Chondrocyte (in vitro differentiated cells): ENCODE results near the gene SYNE1. TPM values are rescaled to one million over a fixed set of nuclear protein-coding genes. Genes with fewer than 3 reads are reported as not detected.

Experiments
- DNase-seq: peaks from one replicate; pipeline ENCODE4 v3.0.0; 2021; ENCODE audit warnings: mixed read lengths, low spot score
- H3K27ac Mint-ChIP-seq: one replicate; pipeline ENCODE4 v1.8.0; 2021; ENCODE audit warnings: mild to moderate bottlenecking, moderate library complexity, mixed read lengths; ENCODE audit not compliant: unreplicated experiment
- H3K27me3 Mint-ChIP-seq: 2 replicates; pipeline ENCODE4 v1.8.0; 2021; ENCODE audit warnings: low read depth, mixed read lengths
- H3K36me3 Mint-ChIP-seq: 2 replicates; pipeline ENCODE4 v1.8.0; 2021; ENCODE audit warnings: low read depth, mixed read lengths
- H3K4me1 Mint-ChIP-seq: 2 replicates; pipeline ENCODE4 v1.8.0; 2021; ENCODE audit warnings: low read depth, mild to moderate bottlenecking, mixed read lengths
- H3K4me3 Mint-ChIP-seq: one replicate; pipeline ENCODE4 v1.8.0; 2021; ENCODE audit warnings: mild to moderate bottlenecking, moderate library complexity, mixed read lengths; ENCODE audit not compliant: unreplicated experiment
- H3K9me3 Mint-ChIP-seq: 2 replicates; pipeline ENCODE4 v1.8.0; 2021; ENCODE audit warnings: low read depth, mixed read lengths
- total RNA-seq: library from RNA; stranded (reverse); gene quantifications from 3 replicates; pipeline ENCODE4 v1.2.1, GENCODE V29; 2021
- TF ChIP-seq, protein P1 (sequence below): fragments of 200-600 bp; sonication (generic); IDR thresholded peaks from 2 replicates; pipeline ENCODE4 v1.5.0; 2021; ENCODE audit warnings: antibody characterized with exemption, mild to moderate bottlenecking, moderate library complexity

The SYNE1 gene
- total RNA-seq, 1 donor from 2014 or later, result 151 TPM

DNA sequence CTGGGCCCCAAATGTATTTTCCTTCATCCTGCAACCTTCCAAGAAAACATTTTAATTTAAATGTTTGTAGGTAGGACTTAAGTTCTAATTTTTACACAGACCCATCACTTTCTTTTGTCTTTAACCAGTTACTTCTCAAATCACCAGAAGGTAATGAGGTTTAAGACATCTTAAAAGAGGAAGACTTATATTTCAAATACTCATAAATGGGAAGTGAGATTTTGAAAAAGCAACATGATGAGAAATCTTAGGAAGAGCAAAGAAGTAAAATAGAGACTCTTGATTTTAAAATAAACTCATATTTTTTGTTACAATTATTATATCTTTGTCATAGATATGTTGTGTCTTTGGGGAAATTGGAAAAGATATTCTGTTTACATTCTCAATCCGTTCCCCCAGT is 82.3 kb downstream of the SYNE1 start:
- TF ChIP-seq, protein P1, sequence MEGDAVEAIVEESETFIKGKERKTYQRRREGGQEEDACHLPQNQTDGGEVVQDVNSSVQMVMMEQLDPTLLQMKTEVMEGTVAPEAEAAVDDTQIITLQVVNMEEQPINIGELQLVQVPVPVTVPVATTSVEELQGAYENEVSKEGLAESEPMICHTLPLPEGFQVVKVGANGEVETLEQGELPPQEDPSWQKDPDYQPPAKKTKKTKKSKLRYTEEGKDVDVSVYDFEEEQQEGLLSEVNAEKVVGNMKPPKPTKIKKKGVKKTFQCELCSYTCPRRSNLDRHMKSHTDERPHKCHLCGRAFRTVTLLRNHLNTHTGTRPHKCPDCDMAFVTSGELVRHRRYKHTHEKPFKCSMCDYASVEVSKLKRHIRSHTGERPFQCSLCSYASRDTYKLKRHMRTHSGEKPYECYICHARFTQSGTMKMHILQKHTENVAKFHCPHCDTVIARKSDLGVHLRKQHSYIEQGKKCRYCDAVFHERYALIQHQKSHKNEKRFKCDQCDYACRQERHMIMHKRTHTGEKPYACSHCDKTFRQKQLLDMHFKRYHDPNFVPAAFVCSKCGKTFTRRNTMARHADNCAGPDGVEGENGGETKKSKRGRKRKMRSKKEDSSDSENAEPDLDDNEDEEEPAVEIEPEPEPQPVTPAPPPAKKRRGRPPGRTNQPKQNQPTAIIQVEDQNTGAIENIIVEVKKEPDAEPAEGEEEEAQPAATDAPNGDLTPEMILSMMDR, result no peak
- peaks cover 12% of the 10 kb centered on the region for H3K27me3 Mint-ChIP-seq
- H3K36me3 Mint-ChIP-seq, result peaks cover 3% of the 10 kb centered on the region
- no peak overlapping the region for H3K4me3 Mint-ChIP-seq
- H3K27ac Mint-ChIP-seq, result no peak overlapping the region
- no peaks in the 10 kb centered on the region for H3K4me1 Mint-ChIP-seq
- H3K9me3 Mint-ChIP-seq, result peaks cover 27% of the 10 kb centered on the region
- no peak for DNase-seq

DNA sequence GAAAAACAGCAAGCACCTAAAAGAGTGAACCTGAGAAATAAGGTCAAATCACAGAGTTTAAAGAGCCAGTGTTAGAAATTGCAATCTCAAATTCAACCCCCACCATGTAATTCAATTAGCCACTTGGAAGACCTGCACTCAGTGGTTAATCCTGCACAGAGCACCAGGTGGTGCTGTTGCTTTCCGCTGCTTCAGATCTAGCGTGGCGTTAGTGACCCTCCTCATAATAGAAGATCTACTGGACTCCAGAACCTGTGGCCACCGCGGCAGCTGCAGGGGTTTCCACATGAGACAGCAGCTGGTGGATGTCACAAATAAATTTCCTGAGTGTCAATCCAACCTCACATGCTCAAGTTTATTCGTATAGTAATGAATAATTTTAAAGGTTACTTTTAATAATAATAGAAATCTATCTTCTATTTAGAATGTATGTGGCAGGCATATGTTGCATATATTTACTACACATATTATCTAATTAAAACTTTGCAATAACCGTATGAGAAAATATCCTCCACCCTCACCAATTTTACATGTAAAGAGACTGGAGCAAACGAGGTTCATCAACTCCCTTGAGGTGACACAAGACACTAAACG is 84.4 kb downstream of the SYNE1 start:
- peaks cover 15% of the 10 kb centered on the region for H3K27me3 Mint-ChIP-seq
- no peak overlapping the region for H3K27ac Mint-ChIP-seq
- H3K4me3 Mint-ChIP-seq, result no peak overlapping the region
- peaks cover 4% of the 10 kb centered on the region for H3K36me3 Mint-ChIP-seq
- peaks cover 16% of the 10 kb centered on the region for H3K9me3 Mint-ChIP-seq
- no peaks in the 10 kb centered on the region for H3K4me1 Mint-ChIP-seq
- TF ChIP-seq, protein P1, result peak; percentile 85
- DNase-seq, result no peak

DNA sequence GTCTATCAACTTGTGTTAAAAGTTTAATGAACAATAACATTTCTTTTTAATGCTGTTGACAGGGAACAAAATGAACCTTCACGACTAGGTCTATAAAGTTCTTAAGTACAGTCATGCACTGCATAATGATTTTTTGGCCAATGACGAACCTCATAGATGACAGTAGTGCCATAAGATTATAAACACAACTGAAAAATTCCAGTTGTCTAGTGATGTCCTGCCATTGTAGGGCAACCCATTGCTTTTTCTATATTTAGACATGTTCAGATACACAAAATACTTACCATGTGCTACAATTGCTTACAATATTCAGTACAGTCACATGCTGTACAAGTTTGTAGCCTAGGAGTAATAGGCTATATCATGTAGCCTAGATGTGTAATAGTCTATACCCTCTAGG is 93.6 kb downstream of the SYNE1 start:
- H3K27me3 Mint-ChIP-seq, result peaks cover 7% of the 10 kb centered on the region
- no peaks in the 10 kb centered on the region for H3K36me3 Mint-ChIP-seq
- no peak for DNase-seq
- TF ChIP-seq, protein P1, result no peak
- peaks cover 7% of the 10 kb centered on the region for H3K9me3 Mint-ChIP-seq
- H3K4me3 Mint-ChIP-seq, result no peak overlapping the region
- no peak overlapping the region for H3K27ac Mint-ChIP-seq
- no peaks in the 10 kb centered on the region for H3K4me1 Mint-ChIP-seq

DNA sequence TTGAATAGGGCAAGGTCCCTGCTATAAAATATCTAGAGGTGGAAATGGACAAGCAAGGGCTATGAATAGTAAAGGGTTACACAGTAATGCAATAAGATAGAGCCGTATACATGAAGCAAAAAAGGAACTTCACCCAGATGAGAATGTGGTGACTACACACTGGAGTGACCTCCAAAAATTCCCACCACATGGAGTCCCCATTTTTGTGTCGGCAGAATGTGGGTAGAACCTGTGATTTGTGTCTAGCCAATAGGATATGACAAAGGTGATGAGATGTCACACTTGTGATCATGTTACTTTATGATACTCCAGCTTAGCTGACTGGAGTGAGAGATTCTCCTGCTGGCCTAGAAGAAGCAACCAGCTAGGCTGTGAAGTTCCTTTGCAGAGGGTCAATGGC is 96.8 kb downstream of the SYNE1 start:
- H3K9me3 Mint-ChIP-seq, result no peaks in the 10 kb centered on the region
- H3K27ac Mint-ChIP-seq, result no peak overlapping the region
- TF ChIP-seq, protein P1, result no peak
- peaks cover 5% of the 10 kb centered on the region for H3K27me3 Mint-ChIP-seq
- DNase-seq, result no peak
- H3K4me1 Mint-ChIP-seq, result no peaks in the 10 kb centered on the region
- H3K4me3 Mint-ChIP-seq, result no peak overlapping the region
- no peaks in the 10 kb centered on the region for H3K36me3 Mint-ChIP-seq

DNA sequence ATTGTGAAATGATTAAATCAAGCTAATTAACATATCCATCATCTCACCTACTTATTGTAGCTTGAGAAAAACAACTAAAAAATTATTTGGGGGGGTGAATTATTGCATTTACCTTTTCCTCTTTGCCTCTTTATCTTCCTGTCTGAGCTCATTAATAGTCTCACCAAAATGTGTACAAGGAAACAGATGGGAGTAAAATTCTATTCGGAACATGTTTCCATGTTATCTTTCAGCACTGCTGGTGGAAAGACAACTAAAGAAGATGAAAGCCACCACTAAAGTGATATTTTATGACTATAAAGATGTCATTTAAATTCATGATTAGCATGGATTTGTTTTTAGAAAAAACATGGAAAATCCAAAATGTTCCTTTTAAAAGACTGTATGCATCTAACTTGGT is 102.6 kb downstream of the SYNE1 start:
- Mint-ChIP-seq H3K4me3 (no peak overlapping the region), H3K36me3 (no peaks in the 10 kb centered on the region), H3K4me1 (no peaks in the 10 kb centered on the region), H3K27ac (no peak overlapping the region), H3K9me3 (no peaks in the 10 kb centered on the region), H3K27me3 (peaks cover 5% of the 10 kb centered on the region)
- no peak for DNase-seq
- TF ChIP-seq, protein P1, result no peak
